DMS53 treated with DMSO at 0.1 percent for 48 hours (cell line): ENCODE measurements around the gene NDUFB10.
"Not testable (repeated sequence)": the region's sequence is repeated elsewhere in the genome, so short reads cannot be mapped to it uniquely, and the experiment has no call there.

Experiments
- DNase-seq: peaks from one replicate; lab custom pipeline; 2025; ENCODE audit not compliant: unreplicated experiment; lab: John Stamatoyannopoulos, UW

Gene NDUFB10

DNA sequence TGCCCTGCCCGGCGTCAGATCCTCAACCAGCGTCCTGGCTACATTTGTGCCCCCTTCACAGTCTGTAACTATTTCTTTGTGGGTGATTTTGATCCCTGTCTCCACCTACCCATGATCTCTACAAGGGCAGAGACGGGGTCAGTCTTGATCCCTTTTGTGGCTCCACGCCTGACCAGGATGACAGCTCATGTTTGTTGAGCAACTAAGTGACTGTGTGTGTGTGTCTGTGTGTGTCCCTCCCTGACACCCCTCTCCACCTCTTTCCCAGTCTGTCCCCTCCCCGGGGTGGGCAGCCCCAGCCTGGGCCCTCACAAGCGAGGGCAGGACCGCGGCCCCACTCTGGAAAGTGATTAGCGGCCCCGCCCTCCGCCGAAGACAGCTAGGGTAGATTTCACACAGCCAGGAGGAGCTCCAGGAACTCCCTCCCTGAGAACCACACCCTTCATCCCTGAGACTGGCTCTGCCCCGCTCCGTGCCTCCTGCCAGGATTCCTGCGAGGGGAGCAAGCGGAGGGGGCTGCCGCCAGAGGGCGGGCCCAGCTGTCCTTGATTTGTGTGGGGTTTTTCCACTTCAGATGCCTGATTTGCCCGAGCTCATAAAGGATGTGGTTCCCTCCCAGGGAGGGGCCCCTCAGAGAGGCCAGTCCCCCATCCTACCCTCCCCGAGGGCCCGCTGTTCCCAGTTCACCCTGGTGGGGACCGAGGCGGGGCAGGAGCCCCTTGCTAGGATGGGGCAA is 35.9 kb upstream of the NDUFB10 start:
- DNase-seq, result no peak

DNA sequence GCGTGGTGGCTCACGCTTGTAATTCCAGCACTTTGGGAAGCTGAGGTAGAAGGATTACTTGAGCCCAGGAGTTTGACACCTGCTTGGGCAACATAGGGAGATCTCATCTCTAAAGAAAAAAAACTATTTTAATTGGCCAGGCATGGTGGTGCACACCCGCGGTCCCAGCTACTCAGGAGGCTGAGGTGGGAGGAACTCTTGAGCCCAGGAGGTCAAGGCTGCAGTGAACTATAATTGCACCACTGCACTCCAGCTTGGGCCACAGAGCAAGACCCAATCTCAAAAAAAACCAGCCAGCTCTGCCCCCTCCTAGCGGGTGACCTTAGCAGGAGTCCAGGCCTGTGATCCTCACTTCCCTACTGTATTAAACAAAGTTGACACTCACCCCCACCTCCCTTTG is 35.2 kb upstream of the NDUFB10 start:
- no peak for DNase-seq

DNA sequence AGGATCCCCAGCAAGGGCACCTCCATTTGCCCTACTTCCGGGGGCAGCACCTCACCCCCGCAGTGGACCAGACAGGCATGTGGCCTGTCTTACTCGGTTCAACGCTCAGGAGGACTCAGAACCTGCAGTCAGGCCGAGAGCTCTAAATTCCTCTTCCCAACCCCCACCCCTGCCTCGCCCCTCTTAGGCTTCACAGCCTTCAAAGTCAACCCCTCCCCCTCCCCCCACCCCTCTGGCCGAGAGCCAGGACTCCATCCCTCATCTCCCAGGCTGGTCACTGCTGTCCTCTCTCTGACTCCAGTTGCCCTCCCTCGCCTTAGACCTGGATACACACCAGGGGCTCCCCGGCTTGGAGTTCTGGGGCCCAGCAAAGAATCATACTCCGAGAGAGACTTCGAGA is 33.1 kb upstream of the NDUFB10 start:
- no peak for DNase-seq

DNA sequence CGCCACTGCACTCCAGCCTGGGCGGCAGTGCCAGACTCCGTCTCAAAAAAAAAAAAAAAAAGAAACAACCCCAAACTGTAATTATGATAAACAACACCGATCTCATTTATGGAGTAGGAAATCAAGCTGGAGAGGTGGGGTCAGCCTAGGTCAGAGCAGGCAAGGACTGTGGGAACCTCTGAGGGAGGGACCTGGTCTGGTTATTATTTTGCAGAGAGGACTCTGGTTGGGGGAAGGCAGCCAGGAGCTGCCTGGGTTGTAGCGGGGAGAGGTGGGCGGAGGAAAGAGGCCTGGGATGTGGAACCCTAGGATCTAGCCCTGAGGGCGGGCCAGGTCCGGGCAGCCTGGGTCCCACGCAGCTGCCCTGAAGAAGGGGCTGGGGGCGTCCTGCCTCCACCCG is 30.2 kb upstream of the NDUFB10 start:
- peak; percentile 23 for DNase-seq

DNA sequence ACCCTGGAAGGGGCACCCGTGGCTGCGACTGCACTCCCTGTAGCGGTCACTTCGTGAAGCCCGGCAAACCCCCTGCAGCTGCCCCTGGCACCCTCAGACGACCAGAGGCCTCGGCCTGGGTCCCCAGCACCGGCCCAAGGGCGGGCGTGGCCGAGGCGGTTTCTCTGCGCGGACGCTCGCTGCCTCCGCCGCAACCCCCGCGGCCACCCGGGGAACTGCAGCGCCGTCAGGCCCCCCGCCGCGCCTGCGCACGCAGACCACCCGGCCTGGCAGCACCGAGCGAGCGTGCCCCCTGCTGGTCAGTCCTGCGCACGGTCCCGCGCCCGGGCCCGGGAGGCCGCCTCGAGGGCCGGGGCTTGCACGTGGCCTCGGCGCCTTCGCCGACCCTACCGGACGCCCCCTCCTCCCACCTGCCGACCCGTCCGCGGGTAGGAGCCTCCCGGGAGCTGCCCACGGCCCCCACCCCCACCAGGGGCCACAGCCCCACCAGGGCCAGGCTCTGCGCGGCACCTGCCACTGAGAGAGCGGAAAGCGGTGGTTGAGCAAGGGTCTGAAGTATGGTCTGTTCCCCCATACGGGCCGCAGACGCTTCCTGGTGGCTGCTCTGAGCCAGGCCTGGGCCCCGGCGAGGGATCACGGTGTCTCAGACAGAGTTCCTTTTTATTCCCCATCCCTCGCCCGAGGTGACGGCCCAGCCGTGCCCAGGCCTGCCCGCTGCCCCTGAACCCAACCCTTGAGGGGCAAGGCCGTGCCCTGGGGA is 29.6 kb upstream of the NDUFB10 start:
- DNase-seq, result peak; percentile 44

DNA sequence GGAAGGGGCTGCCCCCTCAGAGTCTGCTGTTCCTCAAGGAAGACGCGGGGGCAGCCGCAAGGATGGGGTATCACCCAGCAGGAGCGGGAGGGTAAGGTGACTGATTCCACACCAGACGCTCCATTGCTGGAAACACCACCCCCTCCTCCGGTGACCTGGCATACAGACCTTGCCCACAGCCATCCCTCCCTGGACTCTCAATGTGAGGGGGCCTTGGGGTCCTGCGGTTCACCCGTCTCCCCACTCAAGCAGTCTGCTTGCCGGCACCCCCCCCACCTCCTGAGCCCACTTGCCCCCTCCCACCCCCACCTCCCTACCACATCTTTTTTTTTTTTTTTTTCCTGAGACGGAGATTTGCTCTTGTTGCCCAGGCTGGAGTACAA is 29.0 kb upstream of the NDUFB10 start:
- no peak for DNase-seq

DNA sequence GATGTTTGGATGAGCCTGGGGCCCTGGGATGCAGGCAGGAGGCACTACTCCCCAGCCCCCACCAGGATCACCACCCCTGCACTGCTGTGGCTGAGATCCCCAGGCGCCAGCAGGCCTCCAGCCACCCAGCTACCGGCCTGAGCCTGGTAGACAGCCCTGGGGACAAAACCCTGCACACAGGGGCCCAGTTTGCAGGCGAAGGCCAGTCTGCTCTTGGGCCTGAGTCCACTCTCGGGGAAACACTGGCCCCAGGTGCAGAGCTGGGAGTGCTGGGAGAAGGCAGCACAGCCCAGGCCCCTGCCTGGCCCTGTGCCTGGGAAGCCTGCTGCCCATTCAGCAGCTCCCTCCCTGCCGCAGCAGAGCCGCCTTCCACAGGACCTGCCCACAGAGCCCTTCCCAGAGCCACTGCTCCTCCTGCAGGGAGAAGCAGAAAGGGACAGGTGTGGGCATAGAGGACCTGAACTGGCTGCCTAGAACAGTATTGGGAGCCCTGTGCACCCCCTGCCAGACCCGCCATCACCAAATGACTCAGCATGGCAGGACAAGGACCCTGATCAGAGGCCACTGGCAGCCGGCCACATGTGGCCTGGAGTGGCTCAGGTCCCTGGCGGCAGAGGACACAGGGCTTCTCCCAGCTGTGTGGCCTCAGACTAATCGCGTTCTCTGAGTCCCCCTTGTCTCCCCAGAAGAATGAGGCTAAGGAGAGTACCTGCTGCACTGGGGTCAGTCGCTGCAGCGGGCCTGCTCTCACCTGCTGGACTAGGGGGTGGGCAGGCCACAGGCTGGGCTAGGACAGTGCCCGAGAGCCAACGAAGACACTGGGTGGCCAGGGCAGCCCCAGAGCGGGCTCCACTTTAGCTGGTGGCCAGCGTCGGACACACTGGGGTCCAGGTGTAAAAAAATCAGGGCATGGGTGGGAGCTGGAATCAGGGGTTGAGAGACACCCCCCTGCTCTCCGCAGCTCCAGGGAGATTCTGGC is 27.0 kb upstream of the NDUFB10 start:
- peak; percentile 24 for DNase-seq

DNA sequence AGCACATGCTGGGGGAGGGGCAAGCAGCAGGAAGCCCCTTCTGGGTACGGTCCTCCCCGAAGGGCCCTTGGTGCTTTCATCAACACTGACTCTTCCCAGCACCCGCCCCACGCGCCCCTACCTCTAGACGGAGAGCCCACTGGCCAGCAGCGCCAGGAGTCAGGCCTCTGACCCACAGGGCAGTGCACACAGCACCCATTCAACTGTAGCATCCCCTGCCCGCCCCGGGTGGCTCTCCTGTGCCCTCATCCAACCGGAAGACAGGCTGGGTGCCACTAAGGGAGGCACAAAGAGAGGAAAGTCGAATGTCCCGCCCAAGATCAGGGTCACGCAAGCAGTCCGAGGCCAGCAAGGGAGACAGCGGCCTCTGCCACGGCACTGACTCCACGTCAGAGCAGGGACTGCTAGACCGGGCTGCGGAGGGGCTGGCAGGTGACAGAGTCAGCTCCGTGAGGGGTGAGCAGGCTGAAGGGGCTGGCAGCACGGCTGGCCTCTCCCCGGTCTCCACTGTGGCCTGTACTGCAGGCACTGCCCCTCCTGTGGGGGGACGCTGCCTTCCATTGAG is 26.2 kb upstream of the NDUFB10 start:
- DNase-seq, result no peak

DNA sequence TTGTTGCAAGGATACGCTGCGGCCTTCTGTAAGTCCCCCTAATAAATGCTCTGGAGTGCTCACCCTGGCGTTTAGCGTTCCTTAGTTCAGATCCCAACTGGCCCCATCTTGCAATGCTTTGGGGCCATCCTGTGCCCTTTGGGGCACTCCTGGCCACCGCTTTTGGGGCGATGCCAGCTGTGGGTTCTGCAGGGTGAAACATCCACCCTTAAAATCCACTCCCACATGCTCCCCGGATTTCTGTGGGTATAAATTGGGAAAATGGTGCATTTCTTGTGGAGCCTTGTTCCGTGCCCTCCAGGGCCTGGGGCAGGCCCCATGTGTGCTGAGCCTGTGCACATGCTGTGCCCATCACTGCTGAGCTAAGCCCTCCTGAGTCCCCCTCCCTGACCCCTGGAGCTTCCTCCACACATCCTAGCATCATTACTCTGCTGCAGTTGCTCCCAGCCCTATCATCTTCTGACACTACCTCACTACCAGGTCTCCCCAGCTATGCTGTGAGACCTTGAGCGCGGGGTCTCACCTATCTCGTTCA is 22.3 kb upstream of the NDUFB10 start:
- DNase-seq, result no peak

DNA sequence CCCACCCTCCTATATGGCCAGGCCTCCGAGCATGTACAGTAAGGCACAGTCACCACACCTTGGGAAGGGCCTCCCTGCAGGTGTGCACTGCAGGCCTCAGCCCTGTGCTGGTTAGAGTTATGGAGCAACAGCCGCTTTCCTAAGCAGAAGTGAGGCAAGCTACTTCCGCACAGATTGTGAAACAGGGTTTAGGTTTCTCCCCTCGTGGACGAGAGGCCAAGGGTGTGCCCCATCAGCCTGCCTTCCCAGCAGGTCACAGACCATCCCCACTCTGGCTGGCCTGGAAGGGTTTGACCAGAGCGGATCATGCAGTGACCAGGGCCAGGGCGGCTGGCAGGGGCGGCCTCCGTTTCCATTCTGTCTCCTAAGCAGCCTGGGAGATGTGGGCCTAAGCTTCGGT is 21.0 kb upstream of the NDUFB10 start:
- no peak for DNase-seq

DNA sequence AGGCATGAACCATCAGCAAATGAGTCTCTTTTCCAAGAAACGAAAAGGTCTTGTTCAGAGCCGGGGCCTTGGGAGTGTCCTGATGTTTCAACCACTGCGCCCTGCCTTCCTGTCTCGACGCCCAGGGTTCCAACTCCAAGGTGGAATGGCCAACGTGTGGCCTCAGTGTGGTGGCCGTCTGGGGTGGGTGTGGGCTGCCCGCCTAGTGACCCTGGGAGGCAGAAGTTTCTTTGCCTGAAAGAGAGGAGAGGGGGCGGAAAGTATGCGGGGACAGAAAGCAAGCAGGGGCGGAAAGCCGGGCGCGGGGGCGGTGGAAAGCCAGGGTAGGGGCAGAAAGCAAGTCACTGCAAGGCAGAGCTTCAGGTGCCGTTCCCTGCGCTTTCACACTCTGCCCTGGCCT is 20.4 kb upstream of the NDUFB10 start:
- DNase-seq, result no peak

DNA sequence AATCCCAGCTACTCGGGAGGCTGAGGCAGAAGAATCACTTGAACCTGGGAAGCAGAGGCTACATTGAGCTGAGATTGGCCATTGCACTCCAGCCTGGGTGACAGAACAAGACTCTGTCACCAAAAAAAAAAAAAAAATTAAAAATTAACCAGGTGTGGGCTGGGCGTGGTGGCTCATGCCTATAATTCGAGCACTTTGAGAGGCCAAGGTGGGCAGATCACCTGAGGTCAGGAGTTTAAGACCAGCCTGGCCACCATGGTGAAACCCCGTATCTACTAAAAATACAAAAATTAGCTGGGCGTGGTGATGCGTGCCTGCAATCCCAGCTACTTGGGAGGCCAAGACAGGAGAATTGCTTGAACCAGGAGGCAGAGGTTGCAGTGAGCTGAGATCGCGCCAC is 19.5 kb upstream of the NDUFB10 start:
- DNase-seq, result not testable (repeated sequence)

DNA sequence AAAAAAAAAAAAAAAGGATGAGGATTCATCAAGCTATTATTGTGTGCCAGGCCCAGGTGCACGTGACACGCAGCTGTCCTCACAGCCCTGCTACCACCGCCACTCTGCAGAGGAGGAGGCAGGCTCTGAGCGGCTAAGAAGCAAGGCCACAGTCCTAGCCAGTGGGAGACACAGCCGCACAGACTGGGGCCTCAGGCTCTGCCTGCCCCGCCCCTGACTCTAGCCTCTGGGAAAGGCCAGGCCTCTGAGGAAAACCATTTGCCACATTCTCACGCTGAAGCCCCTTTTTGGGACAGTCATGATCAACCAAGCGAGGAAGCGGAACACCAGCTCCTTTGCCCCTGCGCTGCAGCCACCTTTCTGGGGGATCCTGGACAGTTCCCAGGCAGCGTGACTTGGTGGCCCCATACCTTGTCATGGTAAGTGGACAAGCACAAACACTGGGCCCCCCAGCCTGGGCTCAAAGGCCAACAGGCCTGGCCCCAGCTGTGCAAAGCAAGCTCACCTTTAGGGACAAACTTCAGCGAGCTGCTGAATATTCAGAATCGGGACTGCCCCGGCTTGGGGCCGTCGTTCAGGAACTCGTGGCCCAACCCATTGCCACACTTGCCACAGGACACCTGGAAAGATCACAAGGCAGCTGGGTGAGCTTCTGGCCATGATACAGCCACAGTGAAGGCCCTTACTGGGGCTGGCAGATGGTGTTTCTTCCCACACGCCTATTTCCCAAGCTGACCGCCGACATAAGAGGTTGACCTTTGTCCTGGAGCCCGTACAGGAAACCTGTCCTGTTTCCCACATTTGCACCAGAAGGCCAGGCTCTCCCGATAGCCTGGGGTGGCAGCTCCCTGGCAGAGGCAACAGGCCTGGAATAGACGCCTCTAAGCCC is 18.8 kb upstream of the NDUFB10 start:
- peak; percentile 61 for DNase-seq

DNA sequence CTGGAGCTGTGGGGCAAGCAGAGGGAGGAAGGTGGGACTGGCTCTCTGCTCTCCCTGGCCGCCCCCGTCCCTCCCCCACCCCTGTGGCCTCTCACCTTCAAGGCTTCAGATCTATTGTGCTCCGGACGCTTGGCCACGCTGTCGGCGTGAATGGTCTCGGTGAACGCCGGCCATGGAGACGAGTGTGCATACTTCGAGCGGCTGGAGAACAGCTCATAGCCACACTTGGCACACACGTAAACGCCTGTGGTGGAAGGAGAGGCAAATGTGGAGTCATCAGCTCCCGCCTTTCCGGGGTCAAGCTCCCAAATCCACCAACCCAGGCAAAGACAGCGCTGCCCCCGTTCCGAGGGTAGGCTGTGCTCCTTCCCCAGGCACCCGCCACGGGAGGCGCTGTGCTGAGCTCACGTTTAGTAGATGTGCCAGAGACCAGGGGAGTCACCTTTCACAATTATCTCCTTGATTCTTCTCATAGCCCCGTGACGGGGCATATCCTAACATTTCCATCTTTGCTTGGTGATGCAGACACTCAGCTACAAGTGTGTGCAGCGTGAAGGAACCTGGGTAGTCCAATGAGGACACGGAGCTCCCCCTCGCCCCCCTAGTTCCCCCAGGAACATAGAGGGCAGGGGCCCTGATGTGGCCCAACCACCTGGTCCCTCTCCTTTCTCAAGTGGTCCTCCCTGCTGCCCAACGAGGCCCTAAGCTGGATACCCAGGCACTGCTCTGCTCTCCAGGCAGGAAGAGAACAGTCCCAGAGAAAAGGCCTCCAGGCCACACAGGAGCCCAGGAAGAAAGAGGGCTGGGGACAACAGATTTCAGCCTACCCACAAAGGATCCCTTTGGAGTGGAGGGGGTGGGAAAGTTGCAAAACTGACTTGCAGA is 17.9 kb upstream of the NDUFB10 start:
- peak; percentile 50 for DNase-seq

DNA sequence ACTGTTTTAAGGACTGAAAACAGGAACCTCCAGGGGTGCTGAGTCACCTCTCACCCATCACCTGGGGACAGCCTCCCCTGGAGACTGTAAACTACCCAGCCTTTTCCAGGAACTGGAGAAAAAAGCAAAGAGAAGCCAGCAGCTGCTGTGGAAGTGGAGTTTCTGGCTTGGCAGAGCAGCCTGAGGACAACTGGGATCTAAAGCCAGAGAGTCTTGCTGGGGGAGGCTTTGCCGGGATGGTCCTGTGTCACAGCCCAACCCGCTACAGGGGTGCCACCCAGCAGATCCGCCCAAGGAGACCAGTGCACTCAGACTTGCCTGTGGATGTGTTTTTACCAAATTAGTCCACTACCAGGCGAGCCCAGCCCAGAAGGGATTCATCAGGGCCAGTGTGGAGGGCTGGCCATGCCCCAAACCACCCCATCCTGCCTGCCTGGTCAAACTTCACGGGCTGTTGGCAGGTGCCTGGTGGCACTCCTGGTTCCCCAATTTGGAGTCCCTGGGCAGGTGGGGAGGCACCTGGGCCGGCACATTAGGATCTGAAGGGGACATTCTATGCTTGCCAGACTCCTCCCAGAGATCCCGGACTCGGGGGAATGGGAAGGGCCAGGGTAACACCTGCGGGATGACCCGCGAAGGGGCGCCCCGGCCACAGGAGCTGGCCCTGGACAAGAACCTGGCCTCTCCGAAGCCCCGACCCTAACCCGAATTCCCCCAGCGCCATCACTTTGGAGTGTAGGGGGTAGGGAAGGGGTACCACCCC is 17.1 kb upstream of the NDUFB10 start:
- DNase-seq, result no peak

DNA sequence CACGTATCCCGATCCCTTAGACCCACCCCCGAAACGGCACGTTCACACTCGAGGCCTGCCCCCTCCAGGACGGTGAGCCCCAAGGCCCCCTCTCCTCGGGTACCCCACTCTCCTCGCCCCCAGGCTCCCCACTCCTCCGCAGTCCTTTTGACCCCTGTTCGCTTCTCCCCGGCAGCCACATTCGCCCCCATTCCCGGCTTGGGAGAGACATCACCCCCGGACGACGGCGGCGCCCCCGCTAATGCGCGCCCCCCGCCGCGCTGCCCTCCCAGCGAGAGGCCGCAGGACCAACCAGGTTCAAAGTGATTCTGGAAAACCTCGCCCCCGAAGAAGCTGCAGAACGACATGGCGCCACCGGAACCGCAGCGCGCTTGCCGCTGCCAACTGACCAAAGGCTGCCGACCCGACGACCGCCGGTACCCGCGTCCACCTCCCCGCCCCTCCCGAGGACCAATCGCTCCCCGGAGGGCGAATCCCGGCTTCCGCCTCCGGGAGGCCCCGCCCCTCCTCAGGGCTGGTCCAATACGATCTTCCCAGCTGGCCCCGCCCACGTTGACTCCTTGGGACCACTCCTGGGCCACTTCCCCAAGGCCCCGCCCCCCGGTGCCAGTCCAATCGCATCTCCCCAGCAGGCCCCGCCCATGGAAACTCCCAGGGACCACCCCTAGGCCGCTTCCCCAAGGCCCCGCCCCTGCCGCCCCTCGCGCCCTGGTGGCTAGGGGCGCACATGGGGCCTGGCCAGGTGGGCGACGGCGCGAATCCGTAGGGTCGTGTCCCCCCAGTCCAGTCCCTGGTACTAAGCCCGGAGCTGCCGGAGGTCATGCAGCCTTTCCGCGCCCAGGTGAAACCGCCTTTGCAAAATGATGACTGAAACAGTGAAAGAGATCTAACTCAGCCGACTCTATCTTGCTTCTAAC is 16.3 kb upstream of the NDUFB10 start, which contains the start of gene MSRB1:
Gene MSRB1 (minus strand): TSS at position 390 of the 917 bp plus-strand sequence. CDS start 43 bp downstream, at position 347.
- DNase-seq, result peak; percentile 94

DNA sequence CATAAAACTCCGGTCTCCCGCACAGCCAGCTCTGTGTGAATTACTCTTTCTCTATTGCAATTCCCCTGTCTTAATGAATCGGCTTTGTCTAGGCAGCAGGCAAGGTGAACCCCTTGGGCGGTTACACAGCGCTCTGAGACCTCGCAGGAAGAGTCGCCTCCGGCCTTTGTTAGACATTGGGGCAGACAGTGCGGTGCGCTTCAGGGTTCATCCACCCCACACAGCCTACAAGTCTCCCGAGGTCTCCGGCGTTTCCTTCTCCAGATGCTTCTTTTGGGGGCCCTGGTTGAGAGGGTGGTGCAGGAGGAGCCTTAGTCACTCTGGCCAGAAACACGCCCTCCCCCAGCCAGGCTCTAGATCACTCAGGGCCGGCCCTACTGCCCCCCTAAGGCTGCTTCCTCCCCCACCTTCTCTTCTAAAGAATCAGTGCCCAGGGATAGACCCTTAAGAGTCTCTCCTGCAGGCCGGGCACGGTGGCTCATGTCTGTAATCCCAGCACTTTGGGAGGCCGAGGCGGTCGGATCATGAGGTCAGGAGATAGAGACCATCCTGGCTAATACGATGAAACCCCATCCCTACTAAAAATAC is 14.6 kb upstream of the NDUFB10 start:
- DNase-seq, result no peak
